ENCODE measurements around the gene RPS15. TPM values are rescaled to one million over a fixed set of nuclear protein-coding genes. Genes with fewer than 3 reads are reported as not detected.

RPS15 gene
- total RNA-seq, 1 donor from 2014 or later, result 695 TPM

- ATAC-seq (no peak), DNase-seq (ENCODE audit: missing footprints) (peak; percentile 57)
- intact Hi-C loops (cut with DNase I), result no loop called here
These were observed 49.5 kb downstream of the RPS15 start for GRCh38 chr19:1487576-1488281.

GRCh38 chr19:1488282-1488601 lies 50.0 kb downstream of the RPS15 start:
- ATAC-seq (no peak), DNase-seq (ENCODE audit: missing footprints) (no peak)
- intact Hi-C loops (cut with DNase I), result no loop called here

- ATAC-seq (no peak), DNase-seq (ENCODE audit: missing footprints) (peak; percentile 47)
- intact Hi-C loops (cut with DNase I), result loop anchor here (1.0 kb wide), 1 partner anchor 10 kb away; the partner anchor contains the start of gene C19orf25
These were observed 51.5 kb downstream of the RPS15 start for GRCh38 chr19:1489463-1490310.

Other genes with a start within 250 kb of the RPS15 start
- 49.9 TPM for gene STK11, start 232.6 kb upstream of the RPS15 start, total RNA-seq
- 1.2 TPM for gene CBARP, start 200.4 kb upstream of the RPS15 start, total RNA-seq
- gene ATP5F1D, start 196.6 kb upstream of the RPS15 start, total RNA-seq, result 656 TPM
- gene MIDN, start 189.8 kb upstream of the RPS15 start, total RNA-seq, result 62.8 TPM
- 219 TPM for gene CIRBP, start 169.1 kb upstream of the RPS15 start, total RNA-seq
- 13.1 TPM for gene FAM174C, start 162.9 kb upstream of the RPS15 start, total RNA-seq
- gene EFNA2, start 152.5 kb upstream of the RPS15 start, total RNA-seq, result not detected
- gene NDUFS7, start 54.5 kb upstream of the RPS15 start, total RNA-seq, result 443 TPM
- 85.8 TPM for gene GAMT, start 36.9 kb upstream of the RPS15 start, total RNA-seq
- 88.4 TPM for gene DAZAP1, start 30.8 kb upstream of the RPS15 start, total RNA-seq
- gene APC2, start 11.7 kb downstream of the RPS15 start, total RNA-seq, result 0.14 TPM
- gene C19orf25, start 40.8 kb downstream of the RPS15 start, total RNA-seq, result 21.5 TPM
- gene PCSK4, start 52.0 kb downstream of the RPS15 start, total RNA-seq, result 0.89 TPM
- 1.1 TPM for gene REEP6, start 52.8 kb downstream of the RPS15 start, total RNA-seq
- 22.9 TPM for gene ADAMTSL5, start 74.6 kb downstream of the RPS15 start, total RNA-seq
- not detected for gene PLK5, start 85.7 kb downstream of the RPS15 start, total RNA-seq
- 9.6 TPM for gene MEX3D, start 129.9 kb downstream of the RPS15 start, total RNA-seq
- gene MBD3, start 154.5 kb downstream of the RPS15 start, total RNA-seq, result 64.2 TPM
- 1,146 TPM for gene UQCR11, start 167.1 kb downstream of the RPS15 start, total RNA-seq
- 25.3 TPM for gene TCF3, start 214.2 kb downstream of the RPS15 start, total RNA-seq

All from Right ventricle myocardium inferior (tissue), 1 donor.